ENCODE measurements around the gene KLF6.

KLF6 gene

DNA sequence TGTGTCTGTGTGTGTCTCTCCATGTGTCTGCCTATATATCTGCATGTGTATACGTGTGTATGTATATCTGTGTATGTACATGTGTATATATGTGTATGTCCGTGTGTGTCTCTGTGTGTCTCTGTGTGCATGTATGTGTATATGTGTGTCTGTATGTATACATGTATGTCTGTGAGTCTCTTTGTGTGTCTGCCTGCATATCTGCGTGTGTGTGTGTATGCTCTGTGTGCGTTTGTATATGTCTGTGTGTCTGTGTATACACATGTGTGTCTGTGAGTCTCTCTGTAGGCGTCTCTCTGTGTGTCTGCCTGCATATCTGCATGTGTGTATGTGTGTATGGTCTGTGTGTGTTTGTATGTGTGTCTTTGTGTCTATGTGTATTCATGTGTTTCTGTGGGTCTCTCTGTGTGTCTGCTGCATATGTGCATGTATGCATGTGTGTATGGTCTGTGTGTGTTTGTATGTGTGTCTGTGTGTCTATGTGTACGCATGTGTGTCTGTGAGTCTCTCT is 23.7 kb upstream of the KLF6 start:
- DNase-seq, result no peak

DNA sequence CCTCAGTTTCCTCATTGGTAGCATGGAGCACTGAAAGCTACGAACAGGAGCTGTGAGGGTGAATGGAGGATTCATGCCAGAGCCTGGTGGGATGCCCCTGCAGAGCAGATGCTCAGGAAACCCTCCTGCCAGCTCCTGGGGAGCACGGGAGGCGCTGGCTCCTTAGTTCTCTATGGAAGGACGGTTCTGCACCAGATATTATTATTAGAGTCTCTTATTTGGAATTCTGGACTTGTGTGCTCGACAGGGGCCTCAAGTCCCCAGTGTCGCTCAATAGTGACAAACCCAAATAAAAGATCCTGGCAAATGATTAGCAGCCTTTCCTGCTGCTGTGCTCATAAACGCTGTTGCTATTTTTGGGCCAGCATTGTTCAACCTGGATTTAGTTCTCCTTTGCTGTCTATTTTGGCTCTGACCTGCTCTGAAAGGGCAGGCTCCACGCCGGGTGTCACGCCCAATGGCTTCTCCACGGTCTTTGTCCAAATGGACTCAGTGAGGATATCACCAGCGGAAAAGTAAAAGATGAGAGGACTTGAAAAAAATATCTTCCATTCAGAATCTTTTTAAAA is 23.0 kb upstream of the KLF6 start:
- no peak for DNase-seq

DNA sequence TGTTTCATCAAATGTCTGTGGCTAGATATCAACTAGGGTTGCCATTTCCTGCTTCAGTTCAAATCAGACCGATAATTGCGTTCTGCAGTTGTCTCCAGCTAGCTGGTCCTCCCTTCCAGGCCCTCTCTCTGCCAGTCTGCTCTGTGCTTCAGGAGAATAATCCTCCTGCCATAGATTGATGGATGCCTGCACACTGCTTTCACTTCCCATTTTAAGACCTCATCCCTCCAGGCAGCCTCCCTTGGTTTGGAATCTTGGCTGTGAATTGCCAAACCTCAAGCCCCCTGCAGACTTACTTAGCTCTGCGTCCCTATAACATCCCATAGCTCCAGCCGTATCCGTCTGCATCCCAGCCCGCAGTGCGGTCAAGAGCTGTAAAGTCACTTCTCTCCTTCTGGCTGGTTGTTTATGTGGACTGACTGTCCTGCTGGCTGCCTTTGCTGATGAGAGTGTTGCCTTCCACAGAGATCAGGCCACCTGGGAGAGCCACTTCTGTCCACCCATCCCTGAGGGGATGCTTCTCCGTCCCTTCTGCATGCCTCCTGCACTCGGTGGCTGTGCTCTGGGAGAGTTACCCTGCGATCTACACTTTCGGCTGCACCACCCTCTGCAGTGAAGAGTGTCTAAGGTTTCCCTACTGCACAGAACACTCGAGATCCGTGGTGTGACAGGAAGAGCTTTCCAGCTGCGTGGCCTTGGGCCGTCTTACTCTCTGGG is 22.4 kb upstream of the KLF6 start:
- peak; percentile 54 for DNase-seq

DNA sequence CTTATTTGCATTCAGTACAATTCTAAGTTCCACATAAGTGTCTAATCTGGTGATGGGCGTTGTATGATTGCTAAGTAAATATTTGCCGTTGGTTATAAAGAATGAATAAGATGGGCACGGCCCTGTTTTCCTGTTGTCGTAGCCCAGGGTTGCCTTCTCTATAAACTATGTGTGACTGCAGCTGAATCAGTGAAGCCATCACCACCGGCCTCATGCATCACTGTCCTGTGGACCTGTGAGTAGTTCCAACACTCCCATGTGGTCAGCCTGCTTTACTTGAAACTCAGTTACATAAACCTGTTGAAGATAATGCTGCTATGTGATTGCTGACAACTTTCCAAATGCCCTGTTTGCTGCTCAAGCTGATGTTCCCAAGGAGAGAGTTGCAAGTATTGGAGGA is 21.6 kb upstream of the KLF6 start:
- peak; percentile 92 for DNase-seq

DNA sequence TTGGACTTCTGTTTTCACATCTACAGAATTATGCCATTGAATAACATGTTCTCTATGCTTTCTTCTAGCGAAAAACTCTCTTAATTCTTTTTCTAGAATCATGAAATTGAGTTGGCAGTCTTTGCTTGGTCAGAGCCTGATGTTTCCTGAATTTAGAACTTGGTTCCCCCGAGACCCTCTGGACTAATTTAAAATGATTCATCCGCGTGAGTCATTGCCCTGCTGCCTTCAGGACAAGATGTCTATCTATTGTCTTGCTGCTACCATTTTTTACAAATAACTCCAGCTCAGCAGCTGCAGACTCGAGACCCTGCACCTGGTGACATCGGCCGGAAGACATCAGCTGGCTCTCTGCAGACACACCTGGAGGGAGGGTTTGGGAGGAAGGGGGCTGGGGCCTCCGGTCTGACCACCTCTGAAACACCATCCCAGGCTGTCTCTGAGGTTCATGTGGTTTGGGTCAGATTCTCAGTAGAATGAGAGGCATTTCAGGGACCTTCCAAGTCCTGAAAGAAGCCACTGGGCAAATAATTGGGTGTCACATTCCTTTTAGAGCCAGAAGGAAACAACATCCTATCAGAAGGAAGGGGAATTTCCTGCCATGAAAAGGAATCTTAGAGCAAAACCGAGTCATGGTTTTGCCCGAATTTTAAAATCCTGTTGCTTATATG is 20.9 kb upstream of the KLF6 start:
- DNase-seq, result peak; percentile 94

DNA sequence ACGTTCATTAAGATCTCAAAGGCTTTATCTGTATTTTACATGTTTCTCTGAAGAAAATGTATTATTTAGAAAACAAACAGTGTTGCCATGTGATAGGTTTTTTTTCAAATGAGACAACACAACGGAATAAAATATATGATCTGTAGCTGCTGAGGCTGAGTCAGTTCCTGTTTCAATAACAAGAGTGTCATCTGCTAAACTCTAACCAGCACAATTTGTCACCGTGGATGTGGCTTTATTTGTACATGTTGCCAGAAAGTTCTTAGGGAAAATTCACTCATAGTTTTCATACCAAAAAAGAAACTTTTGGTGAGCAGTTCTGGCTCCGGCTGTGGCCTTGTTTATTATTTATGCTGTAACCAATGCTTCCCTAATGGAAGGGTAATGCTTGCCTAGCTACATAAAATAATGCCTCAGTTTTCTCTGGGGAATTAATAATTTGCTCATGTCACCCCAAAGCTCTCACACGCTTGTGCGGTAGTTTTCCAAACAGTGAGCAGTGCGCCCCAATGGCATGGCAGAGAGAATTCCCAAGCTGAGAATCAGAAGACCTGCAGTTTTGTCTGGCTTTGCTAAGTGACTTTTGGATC is 20.3 kb upstream of the KLF6 start:
- peak; percentile 98 for DNase-seq

DNA sequence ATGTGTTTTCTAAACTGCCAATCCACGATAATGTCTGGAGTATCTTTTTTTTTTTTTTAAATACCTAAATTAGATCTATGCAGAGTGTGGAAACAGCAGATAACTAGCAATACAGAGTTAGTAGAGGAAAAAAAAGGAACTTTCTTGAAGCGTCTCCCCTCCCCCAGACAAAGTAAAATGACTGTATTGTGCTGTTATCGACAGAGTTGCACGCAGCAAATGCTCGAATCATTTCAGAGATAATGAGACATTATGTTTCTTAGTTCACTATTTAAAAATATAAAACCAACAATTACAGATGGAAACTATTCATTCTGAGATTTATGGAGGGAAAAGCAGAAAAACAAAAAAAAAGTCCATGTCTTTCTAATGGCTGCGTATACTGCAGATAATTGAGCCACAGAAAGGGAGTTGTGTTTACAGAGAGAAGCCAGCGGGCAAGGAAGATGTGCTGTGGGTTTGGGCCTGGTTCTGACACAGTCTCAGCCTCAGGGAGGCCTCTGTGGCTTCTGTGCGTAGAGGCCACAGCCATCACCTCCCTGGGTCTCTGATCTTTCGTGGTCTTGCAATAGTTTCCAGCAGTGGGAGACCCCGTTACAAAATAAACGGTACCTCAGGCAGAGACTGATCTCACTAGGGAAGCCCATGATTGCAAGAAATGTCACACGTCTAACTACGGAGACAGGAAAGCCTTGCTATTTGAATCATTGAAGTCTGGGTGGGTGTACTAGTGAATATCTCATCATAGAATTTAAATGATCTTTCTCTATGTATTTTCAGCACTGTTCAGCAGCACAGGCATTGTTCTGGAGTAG is 19.1 kb upstream of the KLF6 start:
- DNase-seq, result peak; percentile 91

DNA sequence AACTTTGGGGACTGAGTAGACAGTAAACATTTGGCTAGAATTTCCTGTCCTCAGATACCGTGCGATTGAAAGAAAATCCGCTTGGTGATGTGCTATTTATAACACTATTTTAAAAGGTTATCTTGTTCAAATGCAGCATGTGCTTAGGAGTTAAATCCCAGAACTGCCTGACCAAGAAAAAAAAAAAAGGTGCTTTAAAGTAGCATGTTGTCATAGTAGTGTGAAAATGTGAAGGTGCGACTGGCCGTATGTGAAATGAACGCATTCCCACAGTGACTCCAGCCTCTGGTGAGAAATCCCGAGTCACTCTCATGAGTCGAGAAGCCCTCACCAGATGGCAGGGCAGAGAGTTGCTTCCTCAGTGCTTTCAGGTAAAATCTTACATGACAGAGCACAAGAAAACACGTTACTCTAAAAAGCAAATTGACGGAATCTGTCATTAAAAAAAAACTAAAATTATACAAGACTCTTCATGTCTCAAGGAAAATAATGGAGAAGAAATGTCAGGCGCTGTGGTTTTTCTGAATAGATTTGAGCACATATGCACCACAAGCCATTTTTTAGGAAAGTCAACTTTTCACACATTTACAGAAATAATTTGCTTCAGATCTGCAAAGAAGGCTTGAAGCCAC is 18.4 kb upstream of the KLF6 start:
- no peak for DNase-seq

DNA sequence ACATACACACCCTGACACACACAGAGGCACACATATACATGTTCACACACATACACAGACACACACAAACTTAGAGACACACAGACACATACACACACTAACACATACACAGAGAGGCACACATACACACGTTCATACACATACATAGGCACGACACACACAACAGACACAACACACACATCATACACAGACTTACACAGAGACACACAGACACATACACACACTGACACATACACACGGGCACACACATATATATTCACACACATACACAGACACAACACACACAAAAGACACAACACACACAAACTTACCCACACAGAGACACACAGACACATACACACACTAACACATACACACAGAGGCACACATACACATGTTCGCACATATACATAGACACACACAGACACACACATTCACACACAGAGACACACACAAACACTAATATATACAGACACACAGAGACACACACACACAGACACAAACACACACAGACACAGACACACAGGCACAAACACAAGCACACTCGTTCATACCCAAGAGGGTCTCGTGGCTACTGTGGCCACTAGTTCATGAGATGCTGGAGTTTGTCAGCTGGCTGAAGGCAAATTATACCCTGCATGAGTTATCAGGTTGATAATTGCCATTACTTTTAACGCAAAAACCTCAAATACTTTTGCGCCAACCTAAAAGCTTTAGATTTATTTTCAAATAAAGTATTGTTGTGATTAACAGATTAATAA is 17.7 kb upstream of the KLF6 start:
- DNase-seq, result no peak

DNA sequence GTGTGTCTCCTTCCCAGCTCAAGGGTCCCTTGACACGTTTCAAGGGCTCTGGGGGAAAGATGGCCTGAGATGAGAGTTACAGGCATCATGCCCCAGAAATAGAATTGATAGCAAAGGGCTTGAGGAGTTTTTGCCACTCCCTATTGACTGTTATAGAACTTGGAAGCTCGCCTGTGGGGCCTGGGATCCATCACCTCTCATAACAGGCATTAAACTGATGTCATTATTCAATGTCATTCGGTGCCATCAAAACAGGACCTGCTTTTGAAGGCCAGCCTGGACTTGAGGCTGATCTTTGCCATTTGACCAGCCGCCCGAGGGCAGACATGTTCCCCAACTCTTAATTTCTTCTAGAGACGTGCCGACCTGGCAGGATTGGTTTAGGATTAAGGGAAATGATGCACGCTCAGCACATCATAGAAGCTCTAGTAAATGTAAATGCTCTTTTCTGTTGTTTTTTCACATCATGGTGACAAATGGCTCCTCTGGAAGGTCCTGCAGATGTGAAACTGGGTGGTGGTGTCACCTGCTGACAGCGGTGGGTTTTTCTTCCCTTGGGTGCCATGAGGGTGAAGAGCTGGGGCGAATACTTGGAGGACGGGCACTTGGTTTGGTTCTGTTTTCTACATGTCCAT is 16.7 kb upstream of the KLF6 start:
- no peak for DNase-seq

DNA sequence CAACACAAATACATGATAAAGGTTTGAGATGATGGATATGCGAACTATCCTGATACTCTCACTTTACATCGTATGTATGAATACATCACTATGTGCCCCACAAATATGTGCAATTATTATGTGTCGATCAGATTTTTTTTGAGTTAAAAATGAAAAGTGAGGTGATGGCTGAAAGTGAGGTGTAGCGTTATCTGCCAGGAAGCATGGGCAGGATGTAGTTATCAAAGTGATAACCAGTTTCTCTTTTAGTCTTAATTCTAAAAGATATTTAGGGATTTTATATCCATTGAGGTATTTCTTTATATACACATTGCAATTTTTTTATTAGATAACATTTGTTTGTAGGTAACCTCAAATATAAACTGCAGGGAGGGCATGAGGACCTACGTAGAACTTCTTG is 15.6 kb upstream of the KLF6 start:
- no peak for DNase-seq

DNA sequence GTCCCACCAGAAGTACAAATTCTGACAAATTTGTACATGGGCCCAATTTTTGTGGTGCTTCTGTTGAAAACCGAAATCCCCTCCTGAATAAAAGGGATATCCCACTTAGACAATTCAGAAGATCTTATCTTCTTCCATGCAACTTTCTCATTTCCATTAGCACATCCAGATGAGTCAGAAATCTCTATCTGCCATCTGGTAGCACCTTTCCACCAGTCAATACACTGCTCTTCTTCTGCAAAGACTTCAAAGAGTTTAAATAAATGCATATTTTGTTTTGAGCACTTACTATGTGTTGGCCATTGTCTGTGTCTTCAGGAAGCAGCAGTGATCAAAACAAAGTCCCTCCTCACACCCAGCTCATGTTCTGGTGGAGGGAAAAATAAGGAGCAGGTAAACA is 12.7 kb upstream of the KLF6 start:
- DNase-seq, result peak; percentile 79

DNA sequence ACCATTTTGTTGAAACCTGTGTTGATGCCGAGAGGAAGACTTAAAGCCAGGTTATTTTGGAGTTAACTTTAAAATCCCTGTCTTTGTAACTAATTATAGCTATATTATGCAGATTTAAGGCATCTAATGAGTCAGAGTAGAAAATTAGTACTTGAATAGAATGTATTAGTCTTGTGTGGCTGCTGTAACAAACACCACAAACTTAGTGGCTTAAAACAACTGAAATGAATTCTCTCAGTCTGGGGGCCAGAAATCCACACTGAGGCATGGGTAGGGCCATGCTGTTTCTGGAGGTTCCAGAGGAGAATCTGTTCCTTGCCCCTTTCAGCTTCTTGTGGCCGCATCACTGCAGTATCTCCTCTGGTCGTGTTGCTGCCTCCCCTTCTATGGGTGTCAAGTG is 8.5 kb upstream of the KLF6 start:
- no peak for DNase-seq

DNA sequence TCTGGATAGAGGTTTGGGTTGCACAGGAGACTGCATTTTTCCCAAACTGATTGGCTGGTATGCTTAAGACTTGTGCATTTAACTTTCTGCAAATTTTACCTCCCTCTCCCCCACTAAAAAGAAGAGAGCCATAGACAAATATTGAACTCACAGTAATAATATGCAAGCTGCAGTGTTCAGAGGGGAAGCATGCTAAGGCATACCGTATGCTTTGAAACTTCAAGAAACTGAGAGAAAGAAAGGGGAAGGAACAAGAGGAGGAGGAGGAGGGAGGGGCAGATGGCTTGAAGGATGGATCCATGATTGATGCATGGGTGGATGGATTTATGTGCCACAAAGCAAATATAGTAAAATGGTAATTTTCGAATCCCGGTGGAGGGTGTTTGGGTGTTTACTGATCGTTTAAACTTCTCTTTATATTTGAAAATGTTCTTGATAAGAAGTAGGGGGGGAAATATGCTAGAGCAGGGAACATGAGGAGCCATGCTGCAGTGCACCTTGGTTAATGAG is 7.8 kb upstream of the KLF6 start:
- no peak for DNase-seq

DNA sequence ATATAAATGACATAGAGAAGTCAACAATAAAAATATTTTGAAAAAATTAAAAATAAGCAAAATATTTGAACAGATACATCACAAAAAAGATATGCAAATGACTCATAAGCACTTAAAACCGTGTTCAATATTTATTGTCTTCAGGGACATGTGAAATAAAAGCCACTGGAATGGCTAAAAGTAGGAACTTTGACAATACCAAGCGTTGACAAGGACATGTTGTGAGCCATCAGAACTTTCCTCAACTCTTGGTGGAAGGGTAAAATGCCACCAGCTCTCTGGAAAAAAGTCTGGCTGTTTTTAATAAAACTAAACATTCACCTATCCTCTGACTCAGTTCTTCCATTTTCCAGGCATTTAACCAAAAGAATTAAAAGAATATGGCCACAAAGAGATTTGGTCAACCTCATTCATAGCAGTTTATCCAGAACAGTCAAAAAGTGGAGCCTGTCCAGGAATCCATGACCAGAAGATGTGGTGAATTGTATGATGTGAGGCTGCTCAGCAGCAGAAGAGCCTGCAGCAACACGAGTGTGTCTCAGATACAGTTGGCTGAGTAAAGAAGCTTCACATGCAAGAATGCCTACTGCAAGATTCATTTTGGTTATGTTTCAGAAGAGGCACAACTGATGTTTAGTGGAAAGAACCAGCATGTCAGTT is 7.1 kb upstream of the KLF6 start:
- DNase-seq, result no peak

DNA sequence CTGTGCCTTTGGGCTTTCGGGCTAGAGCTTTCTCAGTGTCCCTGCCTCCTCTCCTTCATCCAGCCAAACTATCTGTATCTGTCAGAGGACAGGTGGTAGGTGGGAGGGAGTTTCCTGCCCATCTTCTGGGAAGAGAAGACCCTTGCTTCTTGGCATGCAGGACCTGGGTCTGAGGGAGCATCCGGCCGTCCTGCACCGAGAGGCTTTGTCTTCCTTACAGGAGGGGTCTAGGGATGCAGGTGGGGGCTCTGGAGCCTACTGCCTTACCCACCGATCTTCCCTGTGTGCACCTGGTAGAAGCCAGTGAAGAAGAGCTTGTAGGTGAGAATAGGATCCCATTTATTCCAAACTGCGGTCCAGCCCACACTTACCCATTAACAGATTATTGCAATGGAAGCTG is 5.8 kb upstream of the KLF6 start:
- DNase-seq, result no peak

DNA sequence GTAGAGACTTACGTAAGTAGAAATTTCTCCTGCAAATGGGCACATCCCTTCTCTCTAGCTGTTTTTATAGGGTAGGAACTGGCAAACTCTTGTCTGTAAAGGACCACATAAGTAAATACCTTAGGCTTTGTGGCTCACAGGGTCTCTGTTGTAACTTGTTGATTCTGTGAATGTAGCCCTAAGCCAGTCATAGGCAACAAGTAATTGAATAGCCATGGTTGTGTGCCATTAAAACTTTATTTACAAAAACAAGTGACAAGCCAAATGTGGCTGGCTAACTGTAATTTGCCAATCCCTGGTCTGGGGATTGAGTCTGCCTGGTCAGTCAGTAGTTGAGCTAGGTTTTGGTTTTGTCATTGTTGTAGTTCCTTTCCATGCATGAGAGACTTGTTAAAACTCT is 5.3 kb upstream of the KLF6 start:
- no peak for DNase-seq

DNA sequence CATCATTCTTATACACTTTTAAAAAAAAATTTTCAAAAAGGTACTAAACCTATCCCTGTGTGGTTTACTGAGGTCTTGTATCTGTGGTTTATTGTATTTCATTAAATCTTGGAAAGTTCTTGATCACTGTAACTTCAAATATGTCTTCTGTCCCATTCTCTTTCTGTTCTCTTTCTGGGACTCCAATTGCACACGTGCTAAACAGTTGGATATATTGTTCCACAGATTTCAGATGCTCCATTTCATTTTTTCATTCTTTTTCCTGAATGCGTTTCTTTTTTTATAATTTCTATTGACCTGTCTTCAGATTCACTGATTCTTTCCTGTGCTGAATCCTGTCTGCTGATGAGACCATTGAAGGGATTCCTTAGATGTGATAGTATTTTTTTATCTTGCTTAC is 4.6 kb upstream of the KLF6 start:
- no peak for DNase-seq

DNA sequence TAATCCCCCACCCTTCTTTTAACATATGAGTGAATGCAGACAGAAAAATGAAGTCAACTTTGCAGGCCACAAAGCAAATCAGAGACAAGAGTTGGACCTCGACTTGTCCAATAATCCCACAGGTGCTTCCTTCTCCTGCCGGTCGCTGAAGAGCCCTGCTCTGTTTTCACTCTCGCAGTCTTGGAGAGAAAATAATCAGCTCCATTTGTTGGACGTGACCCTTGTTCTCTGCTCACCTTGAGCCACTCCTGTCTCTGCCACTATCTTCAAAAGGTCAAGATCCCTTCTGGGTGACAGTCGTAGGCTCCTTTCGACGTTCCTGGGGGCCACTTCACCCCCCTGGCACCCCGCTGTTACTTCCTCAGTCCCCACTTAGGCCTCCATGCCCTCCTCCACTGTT is 2.8 kb upstream of the KLF6 start:
- no peak for DNase-seq

DNA sequence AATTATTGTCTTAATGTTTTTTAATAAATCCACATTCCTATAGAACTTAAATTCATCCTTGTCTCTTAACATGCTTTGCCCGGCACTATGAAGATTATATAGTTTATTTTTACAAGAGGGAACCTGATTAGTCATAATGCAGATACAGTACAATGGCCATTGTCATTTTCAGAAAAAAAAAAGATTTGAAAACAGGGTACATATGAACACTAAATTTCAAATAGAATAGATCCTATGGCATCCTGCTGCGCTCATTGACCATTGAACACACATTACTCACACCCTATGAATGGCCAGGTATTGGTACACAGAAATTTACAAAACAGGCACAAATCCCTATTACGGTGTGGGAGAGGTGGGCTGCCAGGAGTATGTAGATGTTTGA is 2.0 kb upstream of the KLF6 start:
- no peak for DNase-seq

Data from CD4-positive, alpha-beta T cell treated with Interleukin-4 for 4 hours (primary cell).